HG02884 (cell line): ENCODE data around the gene SHISA8.
"Not testable (repeated sequence)": the region's sequence is repeated elsewhere in the genome, so short reads cannot be mapped to it uniquely, and the experiment has no call there.

ENCODE experiments used
- ATAC-seq: cut with Tn5 transposase; IDR thresholded peaks from one replicate; pipeline ENCODE4 v1.9.1; 2021; ENCODE audit warnings: mild to moderate bottlenecking, moderate library complexity; ENCODE audit not compliant: unreplicated experiment

Gene SHISA8

DNA sequence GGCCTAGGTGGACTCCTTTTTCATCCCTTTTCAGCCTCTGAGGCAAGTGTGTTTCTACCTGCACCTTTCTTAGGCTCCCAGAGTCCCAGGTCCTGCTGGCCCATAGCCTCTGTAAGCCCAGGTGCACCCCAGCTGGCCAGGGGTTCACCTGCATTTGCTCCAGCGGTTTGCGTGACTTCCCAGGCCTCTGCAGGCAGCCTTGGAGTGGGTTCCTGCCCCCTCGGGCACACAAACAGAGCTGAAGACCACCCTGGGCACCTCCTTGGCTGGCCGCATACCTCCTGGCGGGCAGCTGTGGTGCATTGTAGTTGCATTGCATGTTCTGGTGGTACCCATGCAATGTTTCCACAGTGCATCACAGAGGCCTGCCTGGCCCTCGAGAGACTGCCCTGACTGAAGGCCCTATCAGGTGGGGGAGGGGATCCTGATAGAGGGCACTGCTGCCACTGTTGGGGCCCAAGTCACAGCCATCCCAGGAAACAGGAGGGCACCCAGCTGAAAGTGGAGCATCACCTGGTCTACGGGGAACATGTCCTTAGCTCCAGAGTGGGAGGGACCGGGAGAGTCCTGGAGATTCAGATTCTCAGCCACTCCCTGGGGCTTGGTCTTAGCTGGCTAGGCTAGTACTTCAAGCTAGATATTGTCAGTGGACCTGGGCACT is 14.1 kb downstream of the SHISA8 start:
- no peak for ATAC-seq

DNA sequence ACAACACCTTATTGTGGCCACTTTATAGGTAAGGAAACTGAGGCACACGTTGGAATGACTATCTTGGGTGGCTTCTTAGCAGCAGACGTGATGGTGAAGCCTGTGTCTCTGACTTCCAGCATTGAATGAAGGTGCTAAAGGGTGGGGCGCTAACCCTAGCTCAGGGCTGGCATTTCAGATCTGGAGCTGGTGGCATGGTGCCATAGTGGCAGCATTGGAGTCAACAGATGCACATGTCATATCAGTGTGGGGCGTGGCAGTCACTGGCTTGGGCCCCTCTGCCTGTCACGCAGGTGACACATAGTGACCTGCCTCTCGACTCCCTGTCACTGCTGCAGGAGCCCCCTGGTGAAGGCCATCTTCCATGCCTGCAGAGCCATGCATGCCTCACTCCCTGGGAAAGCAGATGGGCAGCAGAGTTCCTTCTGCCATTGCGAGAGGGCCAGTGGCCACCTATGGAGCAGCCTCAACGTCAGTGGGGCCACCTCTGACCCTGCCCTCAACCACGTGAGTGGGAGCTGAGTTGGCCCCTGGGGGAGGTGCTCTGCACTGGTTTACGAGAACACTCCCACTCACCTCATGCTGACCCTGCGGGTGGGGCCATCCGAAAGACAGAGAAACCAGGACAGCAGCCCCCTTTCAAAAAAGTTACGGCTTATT is 14.8 kb downstream of the SHISA8 start:
- ATAC-seq = no peak

DNA sequence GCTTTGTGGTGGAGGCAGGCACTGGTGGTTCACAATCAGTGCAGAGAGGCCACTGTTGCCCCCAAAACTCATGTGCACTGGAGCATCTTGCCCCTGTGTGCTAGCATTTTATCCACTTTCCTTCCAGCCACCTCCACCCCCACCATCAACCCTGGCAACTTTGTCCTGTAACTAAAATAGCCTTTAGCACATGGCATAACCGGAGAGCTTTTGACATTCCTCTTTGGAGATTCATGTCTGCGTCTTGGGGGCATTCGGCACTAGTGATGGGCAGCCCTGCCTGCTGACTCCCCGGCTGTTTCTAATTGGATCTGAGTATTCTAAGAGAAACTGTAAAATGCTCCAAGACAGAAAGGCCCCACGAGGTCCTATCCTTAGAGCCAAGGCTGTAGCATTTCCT is 15.8 kb downstream of the SHISA8 start:
- no peak for ATAC-seq

DNA sequence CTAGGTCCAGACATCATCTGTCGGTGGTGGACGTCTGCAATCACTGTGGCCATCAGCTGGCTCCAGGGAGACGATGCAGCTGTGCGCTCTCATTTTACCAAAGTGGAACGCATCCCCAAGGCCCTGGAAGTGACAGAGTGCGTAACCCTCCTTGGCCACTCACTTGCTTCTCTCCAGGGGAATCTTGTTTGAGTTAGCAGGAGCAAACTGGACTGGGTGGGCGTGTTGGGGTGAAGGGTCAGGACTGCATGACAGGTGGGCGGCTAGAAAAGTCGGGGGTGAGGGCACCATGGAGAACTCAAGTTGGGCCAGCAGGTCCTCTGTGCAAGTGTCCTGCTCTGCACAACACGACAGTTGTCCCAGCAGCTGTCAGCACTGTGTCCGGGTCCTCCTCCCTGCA is 16.2 kb downstream of the SHISA8 start:
- no peak for ATAC-seq

DNA sequence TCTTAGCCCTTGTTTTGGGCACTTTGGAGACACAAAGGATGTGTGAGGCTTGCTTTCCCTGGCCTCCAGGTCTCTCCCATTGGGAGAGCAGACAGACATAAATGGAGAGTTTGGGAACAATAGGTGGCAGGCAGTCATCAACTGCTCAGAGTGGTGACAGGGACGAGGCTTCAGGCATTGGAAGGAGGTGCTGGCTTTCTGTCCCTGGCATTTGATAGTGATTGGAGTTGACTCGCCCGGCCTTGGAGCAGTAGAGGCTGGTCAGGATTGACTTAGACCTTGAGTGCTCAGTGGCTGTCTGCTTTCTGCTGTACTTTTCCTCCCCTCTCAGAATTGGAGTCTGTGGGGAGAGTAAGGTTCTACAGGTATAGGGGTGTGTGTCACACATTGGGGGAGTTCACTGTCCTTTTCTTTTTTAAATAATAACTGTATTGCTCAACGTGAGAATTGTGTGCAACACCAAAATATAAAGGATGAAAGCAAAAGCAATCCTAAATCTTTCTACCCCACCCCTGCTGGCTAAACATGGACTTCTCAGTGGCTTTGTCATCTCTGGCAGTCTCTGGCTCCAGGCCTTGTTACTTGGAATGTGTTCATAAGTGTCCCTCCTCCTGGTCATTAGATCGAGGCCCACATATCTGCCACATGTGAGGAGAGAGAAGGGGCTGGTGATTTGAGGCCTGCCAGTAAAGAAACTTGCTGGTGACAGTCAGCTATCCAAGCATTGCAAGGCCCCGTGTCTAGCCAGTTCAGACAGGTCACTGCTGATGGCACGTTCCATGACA is 21.1 kb downstream of the SHISA8 start:
- no peak for ATAC-seq

DNA sequence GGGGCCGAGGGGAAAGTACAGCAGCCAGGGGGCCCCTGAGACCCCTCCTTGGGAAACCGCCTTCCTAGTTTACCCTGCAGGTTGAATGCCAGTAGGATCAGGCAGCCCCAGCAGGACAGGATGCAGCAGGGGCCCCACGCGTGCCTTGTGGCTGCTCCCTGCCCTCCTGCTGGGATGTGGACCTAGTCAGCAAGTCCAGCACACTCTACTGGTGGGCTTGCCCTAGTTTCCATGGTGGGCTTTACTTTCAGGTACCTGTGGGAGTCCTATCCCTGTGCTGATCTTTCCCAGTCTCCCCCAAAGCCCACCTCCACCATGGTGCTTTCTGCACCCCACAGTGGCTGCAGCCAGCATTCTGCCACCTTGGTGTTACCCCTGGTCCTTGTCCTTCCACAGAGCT is 22.2 kb downstream of the SHISA8 start:
- ATAC-seq = no peak

DNA sequence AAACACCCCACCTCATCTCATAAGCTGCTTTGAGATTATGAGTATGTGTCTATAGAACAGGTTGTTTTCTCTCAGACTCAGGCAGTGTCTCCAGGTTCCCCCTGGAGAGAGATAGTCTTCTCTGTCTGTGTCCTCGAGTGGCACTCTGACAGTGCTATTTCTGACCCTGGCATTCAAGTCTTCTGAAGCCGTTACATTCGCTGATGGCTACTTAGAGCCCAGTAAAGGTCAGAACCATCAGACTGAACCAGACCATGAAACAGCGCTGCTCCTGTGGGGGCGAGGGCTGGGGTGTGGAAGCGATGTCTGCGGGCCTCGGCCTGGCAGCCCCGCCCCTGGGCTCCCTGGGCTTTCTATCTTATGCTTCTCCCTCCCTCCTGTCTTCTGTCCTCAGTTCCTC is 23.5 kb downstream of the SHISA8 start:
- no peak for ATAC-seq

DNA sequence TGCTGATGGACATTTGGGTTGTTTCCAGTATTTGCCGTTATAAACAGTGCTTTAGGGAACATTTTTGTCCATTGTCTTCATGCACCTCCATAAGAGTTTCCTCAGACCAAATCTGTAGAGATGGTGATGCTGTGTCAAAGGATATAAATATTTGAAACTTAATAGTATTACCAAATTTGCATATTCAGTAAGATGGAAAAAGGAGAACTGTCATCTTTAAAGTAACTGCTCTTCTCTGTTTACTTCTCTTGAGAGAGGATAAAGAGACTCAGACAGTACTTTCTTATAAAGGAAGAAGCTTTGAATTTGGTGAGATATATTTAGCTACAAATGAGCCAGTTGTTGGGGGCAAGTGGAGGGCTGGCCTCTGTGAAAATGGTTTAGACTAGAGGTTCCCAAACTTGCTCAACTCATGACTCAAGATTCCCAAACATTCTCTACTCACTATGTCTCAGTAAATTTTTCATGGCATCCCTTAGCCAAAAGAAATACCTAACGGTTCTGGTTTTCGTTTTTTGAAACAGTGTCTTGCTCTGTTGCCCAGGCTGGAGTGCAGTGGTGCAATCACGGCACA is 26.2 kb downstream of the SHISA8 start:
- ATAC-seq = no peak

DNA sequence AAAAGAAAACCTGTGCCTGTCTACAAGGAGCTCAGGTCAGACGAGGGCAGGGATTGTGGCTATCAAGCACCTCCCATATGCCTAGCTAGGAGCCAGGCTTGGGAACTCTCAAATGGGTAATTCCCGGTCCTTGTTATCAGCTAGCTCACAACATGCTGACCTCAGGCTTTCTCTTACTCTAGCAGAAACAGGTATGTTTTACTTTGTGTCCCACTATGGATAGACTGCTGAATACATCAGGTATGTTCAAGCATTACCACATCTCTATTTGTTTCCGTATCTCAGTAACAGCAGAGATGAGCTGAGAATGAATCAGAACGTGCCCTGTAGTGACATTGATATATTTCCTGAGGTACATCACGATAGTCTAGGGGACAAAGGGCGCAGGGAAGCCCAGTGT is 29.4 kb downstream of the SHISA8 start:
- ATAC-seq = no peak

DNA sequence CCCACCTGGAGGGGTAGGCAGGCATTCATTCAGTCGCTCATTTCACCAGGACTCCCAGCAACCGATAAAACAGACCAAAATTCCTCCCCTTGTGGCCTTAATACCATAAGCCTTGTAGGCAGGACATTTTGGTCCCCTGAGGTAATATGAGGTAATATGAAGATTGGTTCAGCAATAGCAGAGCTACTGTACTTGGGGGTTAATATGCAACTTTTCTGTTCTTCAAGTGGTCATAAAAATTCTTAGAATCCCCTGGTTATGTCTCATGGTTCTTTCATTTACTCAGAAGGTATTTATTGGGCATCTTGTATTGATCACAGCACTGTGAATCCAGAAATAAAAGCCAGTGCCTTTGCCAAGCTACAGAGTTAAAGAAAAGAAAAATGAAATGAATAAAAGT is 29.8 kb downstream of the SHISA8 start:
- ATAC-seq = no peak

DNA sequence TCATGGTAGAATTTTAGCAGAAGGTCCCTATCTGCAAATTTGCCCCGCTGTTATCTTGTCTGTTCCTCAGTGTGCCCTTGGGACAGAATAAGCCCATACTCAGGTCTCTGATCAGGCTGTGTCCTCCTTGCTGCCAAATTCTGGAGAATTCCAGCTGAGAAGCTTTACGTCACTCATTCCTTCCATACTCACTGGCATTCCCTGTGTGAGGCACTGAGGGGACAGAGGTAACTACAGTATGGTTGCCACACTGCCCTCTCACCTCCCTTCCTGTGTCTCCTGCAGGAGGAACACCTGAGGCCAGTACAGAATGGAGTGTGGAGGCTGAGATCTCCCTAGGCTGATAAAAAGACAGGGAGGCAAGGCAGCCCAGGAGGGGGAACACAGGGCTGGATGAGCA is 31.5 kb downstream of the SHISA8 start:
- ATAC-seq = no peak

DNA sequence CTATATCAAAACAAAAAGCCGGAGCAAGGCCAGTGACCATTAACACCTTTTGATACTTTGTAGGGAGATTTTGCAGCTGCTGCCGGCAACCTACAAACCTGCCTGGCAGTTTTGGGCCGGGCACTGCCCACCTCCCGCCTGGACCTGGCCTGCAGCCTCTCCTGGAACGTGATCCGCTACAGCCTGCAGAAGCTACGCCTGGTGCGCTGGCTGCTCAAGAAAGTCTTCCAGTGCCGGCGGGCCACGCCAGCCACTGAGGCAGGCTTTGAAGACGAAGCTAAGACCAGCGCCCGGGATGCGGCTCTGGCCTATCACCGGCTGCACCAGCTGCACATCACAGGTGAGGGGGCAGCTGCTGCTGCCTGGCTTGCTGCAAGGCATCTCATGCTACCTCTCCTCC is 34.2 kb downstream of the SHISA8 start:
- no peak for ATAC-seq

DNA sequence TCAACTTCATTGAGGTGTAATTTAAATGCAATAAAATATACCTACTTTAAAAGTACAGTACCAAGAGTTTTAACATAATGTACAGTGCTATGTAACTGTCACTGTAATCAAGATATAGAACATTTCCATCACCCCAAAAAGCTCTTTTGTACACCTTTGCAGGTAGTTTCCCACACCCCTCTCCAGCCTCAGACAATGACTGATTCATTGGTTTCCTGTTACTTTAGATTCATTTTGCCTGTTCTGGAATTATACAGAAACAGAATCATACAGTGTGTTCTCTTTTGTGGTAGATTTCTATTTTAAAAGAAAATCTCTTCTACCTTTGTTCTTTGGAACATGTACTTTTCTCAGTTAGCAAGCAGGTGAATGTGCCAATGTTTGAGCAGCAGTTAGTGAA is 38.2 kb downstream of the SHISA8 start:
- no peak for ATAC-seq

DNA sequence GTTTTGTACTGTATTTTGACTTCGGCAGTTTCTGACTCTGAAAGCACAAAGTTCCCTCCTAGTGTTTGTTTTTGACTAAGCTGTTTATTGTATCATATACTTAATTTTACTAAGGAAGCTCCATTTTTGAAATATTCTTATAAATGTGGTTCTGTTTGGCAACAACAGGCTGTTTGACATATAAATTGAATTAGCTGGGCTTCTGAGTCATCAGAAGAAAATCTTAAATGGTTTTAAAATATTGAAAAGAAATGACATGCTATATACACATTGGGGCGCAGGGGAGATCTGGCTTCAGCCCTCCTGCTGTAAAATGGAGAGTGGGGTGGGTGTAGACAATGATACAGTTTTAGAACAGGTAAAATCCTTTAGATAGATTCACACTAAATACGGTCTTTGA is 38.6 kb downstream of the SHISA8 start:
- ATAC-seq = no peak

DNA sequence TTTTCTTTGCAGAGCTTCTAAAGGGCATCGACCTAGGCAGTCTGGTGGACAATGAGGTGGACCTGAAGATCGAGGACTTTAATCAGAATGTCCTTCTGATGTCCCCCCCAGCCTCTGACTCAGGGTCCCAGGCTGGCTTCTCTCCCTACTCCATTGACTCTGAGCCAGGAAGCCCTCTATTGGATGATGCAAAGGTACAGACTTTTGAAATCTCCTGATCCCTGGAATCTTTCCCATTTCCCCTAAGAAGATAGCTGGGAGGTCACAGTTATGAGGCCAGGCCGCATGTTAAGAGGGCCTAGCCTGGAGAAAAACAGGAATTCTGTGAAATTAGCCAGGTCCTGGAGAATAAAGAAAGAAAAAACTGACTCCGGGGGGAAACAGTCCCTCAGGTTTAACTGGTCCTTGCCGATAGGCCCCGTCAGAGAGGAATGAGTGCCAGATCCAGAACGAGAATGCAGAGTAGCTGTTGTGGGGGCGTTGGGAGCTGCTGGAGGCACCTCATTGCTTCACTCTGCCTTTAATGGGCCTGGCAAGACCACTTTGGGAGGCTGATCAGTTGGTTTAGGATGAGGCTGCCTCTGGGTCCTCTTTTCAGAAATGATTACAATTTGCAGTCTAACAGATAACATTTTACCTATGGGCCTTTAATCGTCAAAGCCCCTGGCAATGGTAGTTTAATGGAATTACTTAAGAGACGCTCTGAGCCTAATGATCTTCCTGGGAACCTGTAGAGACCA is 39.2 kb downstream of the SHISA8 start:
- no peak for ATAC-seq

DNA sequence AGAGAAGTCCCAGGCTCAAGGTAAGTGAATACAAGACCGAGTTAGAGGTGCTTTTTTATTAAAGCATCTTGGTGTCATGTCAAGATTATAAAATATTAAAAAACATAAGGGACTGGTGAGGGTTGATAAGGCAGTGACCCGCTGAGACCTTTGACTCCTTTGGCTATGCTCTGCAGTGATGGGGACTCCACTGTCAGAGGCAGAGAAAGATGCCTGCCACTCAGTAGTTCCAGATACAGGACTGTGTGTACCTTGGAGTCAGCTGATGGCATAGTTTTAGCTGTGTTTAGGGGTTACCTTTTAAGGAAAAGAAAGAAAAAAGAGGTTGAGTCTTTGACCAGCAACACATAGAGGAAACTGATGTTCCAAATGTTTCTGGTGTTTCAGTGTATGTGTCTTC is 40.8 kb downstream of the SHISA8 start:
- ATAC-seq = no peak

DNA sequence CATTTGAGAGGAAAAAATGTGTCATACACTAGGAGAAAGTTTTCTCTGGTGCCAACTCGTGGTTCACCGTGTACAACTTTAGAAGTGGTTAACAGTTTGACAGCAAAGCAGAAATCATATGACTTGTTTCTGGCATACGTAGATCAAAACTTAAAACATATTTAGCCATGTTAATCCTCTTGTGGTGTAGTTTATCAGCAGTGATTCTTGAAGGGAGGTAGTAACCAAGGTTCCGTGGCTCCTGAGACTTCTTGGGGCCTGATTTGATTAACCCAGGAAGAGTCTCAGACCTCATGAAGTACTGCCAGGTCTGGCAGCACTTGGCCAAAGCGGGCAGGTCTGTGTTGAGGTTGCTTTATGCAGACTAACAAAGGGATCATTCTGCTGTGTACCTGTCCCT is 41.5 kb downstream of the SHISA8 start:
- ATAC-seq = no peak

DNA sequence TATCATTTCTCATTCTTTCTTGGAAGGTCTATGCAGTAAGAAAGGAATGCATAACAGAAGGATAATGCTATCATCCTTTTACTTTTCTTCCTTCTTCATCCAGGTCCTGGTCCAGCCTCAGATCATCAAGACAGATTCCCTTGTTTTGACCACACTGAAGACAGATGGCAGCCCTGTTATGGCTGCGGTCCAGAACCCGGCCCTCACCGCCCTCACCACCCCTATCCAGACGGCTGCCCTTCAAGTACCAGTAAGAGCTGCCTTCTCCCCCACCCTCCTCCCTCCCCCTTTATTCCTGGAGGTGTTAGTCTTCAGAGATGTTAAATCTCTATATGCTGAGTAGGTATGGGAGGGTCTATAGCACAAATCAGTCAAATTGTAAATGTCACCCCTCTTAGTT is 44.1 kb downstream of the SHISA8 start:
- ATAC-seq = no peak

DNA sequence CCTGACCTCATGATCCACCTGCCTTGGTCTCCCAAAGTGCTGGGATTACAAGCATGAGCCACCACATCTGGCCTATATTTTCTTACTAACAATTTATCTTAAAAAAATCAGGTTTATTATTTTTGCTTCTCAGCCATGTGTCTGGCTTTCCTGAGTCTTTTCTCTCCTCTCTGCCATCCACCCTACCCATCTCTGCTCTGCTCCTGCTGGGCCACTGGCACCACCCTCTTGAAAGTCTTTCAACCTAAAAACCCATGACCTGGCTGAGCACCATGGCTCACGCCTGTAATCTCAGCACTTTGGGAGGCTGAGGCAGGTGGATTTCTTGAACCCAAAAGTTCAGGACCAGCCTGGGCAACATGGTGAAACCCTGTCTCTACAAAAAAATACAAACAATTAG is 44.8 kb downstream of the SHISA8 start:
- ATAC-seq = not testable (repeated sequence)

DNA sequence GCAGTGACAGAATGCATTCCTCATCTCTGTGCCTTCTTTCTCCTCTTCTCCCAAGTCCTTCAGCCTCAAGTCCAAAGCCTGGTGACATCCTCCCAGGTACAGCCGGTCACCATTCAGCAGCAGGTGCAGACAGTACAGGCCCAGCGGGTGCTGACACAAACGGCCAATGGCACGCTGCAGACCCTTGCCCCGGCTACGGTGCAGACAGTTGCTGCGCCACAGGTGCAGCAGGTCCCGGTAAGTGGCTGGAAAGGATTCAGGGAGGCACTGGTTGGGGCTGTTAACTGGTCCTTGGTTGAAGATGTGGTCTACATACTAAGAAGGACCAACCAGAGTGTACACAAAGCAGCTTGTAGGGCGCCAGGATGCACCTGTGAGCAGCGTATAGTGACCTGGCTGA is 46.3 kb downstream of the SHISA8 start:
- no peak for ATAC-seq

DNA sequence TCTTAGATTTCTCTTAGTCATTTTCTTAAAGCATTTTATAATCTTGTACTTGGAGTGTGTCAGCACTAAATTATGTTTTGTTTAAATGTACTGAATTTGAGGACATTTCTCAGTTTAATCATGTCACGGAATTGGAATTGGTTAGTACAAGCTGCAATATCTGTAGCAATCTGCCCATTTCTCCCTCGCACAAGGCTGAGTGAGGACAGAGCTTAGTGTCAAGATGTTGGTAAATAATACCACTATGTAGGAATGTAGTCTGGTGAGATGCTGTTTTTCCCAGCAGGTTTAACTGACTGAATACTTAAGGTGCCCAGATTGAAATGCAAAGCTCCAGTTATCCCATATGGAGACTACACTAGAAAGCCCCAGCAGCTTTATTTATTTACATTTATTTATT is 51.4 kb downstream of the SHISA8 start:
- no peak for ATAC-seq
